Stimulated activated CD8-positive, alpha-beta memory T cell treated with anti-CD3 and anti-CD28 coated beads, Interleukin-4, amount 100 ng/mL, for 48 hours (primary cell): Measurements from ENCODE around the gene LANCL2.
"Not testable (repeated sequence)": the region's sequence is repeated elsewhere in the genome, so short reads cannot be mapped to it uniquely, and the experiment has no call there.

Source experiments
- DNase-seq: peaks from one replicate; pipeline ENCODE4 v3.0.0-alpha.2; 2020

LANCL2 gene

GRCh38 chr7:55409482-55410225 lies 44.5 kb downstream of the LANCL2 start:
- no peak for DNase-seq

GRCh38 chr7:55410667-55411239 lies 45.6 kb downstream of the LANCL2 start:
- no peak for DNase-seq

- no peak for DNase-seq
Measured at GRCh38 chr7:55411844-55412243, 46.7 kb downstream of the LANCL2 start.

- no peak for DNase-seq
Measured at GRCh38 chr7:55413442-55413841, 48.3 kb downstream of the LANCL2 start.

GRCh38 chr7:55415173-55415778 lies 50.1 kb downstream of the LANCL2 start:
- peak; percentile 93 for DNase-seq

GRCh38 chr7:55417456-55417855 lies 52.3 kb downstream of the LANCL2 start:
- DNase-seq: not testable (repeated sequence)

GRCh38 chr7:55420530-55420929 lies 55.4 kb downstream of the LANCL2 start:
- DNase-seq: no peak

- DNase-seq: no peak
Measured at GRCh38 chr7:55423277-55423711, 58.2 kb downstream of the LANCL2 start.

GRCh38 chr7:55423891-55424290 lies 58.8 kb downstream of the LANCL2 start:
- DNase-seq: no peak

- no peak for DNase-seq
Measured at GRCh38 chr7:55425141-55425752, 60.1 kb downstream of the LANCL2 start.

- no peak for DNase-seq
Measured at GRCh38 chr7:55426676-55427075, 61.5 kb downstream of the LANCL2 start.

- DNase-seq: no peak
Measured at GRCh38 chr7:55427342-55427741, 62.2 kb downstream of the LANCL2 start.

- no peak for DNase-seq
Measured at GRCh38 chr7:55427800-55428199, 62.7 kb downstream of the LANCL2 start.

GRCh38 chr7:55429835-55430499 lies 64.8 kb downstream of the LANCL2 start:
- no peak for DNase-seq

GRCh38 chr7:55431898-55432297 lies 66.8 kb downstream of the LANCL2 start:
- no peak for DNase-seq

GRCh38 chr7:55432506-55432905 lies 67.4 kb downstream of the LANCL2 start:
- no peak for DNase-seq

GRCh38 chr7:55432939-55433784 lies 68.0 kb downstream of the LANCL2 start:
- no peak for DNase-seq

- DNase-seq: no peak
Measured at GRCh38 chr7:55435466-55435865, 70.3 kb downstream of the LANCL2 start.

- DNase-seq: no peak
Measured at GRCh38 chr7:55436457-55436856, 71.3 kb downstream of the LANCL2 start.

GRCh38 chr7:55437375-55437774 lies 72.2 kb downstream of the LANCL2 start:
- DNase-seq: no peak

- no peak for DNase-seq
Measured at GRCh38 chr7:55438085-55438756, 73.1 kb downstream of the LANCL2 start.
